GM12875 (cell line): ENCODE results near the gene KIF26B.

Source experiments
- H3K4me3 ChIP-seq: one replicate; pipeline ENCODE4 v1.5.1; 2011; ENCODE audit warnings: low read depth, low read length, control low read depth
- CTCF ChIP-seq: IDR thresholded peaks from 2 replicates; pipeline ENCODE4 v1.5.1; 2011; ENCODE audit warnings: low read depth, mild to moderate bottlenecking, control low read depth, inconsistent platforms, low read length, moderate library complexity, borderline replicate concordance; ENCODE audit not compliant: insufficient read depth

The KIF26B gene

DNA sequence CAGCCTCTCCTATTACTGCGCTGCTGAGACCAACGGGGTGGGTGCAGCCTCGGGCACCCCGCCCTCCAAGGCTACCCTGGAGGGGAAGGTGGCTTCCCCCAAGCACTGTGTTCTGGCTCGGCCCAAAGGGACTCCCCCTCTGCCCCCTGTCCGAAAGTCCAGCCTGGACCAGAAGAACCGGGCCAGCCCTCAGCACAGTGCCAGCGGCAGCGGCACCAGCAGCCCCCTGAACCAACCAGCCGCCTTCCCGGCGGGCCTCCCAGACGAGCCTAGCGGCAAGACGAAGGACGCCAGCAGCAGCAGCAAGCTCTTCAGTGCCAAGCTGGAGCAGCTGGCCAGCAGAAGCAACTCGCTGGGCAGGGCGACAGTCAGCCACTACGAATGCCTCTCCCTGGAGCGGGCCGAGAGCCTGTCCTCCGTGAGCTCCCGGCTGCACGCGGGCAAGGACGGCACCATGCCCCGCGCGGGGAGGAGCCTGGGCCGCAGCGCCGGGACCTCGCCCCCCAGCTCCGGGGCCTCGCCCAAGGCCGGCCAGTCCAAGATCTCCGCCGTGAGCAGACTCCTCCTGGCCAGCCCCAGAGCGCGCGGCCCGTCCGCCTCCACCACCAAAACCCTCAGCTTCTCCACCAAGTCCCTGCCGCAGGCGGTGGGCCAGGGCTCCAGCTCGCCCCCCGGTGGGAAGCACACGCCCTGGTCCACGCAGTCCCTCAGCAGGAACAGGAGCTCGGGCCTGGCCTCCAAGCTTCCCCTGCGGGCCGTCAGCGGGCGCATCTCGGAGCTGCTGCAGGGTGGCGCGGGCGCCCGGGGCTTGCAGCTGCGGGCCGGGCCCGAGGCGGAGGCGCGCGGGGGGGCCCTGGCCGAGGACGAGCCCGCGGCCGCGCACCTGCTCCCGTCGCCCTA lies 533.1 kb downstream of the KIF26B start:
- H3K4me3 ChIP-seq = no peak overlapping the region
- TF ChIP-seq CTCF = no peak

DNA sequence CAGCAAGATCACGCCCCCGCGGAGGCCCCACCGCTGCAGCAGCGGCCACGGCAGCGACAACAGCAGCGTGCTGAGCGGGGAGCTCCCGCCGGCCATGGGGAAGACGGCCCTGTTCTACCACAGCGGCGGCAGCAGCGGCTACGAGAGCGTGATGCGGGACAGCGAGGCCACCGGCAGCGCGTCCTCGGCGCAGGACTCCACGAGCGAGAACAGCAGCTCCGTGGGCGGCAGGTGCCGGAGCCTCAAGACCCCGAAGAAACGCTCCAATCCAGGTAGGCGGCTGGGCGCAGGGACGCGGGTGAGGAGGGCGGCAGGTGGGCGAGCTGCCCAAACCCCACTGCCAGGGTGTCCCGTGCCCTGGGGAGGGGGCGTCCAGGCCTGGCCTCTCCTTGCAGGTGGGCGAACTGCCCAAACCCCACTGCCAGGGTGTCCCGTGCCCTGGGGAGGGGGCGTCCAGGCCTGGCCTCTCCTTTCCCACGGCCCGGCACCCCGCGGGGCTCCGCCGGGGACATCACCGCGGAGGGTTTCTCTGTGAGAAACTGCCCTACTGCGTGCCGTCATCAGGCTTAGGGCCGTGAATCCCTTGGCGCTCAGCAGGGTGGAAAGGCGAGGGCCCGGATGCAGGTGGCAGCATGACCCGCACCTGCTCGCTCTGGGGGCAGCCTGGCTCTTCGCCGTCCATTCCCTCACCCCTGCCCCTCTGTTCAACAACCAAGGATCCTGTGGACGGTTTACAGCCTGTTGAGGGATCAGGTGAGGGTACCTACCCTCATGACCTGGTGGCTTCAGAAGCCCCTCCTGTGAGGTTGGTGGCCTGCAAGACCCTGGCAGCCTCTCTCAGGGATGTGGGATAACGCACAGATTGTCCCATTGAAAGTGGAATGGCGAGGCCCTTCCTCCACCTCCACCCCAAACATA lies 534.0 kb downstream of the KIF26B start:
- no peak for TF ChIP-seq CTCF
- no peak overlapping the region for H3K4me3 ChIP-seq

- H3K4me3 ChIP-seq = no peak overlapping the region
- TF ChIP-seq CTCF = no peak
These were observed 535.4 kb downstream of the KIF26B start for GRCh38 chr1:245690156-245690690.

DNA sequence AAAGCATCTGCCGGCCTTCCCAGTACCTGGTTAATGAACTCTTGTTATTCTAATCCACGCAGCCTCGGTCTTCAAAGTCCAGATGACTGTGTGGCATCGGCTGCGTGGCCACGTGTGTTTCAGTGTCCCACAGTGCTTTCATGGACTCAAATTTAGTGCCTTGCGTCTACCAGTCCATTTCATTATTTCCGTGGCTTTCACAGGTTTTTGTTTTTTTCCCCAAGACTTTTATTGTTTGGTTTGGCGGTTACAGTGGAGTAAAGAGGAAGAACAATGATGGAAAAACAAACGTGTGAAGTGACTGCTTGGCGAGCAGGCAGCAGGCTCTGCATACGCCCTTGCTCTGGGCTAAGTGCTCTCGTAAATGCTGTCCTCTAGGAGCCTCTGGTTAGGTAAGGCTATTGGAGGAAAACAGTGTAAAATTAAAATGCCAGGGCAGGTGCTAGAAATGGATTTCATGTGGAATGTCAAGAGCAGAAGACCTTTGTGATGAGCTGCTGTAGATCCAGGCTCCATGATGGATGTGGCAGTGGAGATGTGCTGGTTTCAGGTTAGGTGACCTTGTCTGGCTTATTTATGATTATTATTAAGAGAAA lies 536.3 kb downstream of the KIF26B start:
- H3K4me3 ChIP-seq = no peak overlapping the region
- TF ChIP-seq CTCF = no peak

- no peak for TF ChIP-seq CTCF
- H3K4me3 ChIP-seq = no peak overlapping the region
These were observed 537.1 kb downstream of the KIF26B start for GRCh38 chr1:245691897-245692296.

GRCh38 chr1:245692318-245692717 lies 537.5 kb downstream of the KIF26B start:
- TF ChIP-seq CTCF = no peak
- no peak overlapping the region for H3K4me3 ChIP-seq
